GM19023 (cell line): Measurements from ENCODE around the gene OR51S1.
"Not testable (repeated sequence)": the region's sequence is repeated elsewhere in the genome, so short reads cannot be mapped to it uniquely, and the experiment has no call there.

Experiments
- ATAC-seq: cut with Tn5 transposase; IDR thresholded peaks from one replicate; pipeline ENCODE4 v1.9.1; 2021; ENCODE audit warnings: mild to moderate bottlenecking, moderate library complexity; ENCODE audit not compliant: unreplicated experiment

Gene OR51S1, protein sequence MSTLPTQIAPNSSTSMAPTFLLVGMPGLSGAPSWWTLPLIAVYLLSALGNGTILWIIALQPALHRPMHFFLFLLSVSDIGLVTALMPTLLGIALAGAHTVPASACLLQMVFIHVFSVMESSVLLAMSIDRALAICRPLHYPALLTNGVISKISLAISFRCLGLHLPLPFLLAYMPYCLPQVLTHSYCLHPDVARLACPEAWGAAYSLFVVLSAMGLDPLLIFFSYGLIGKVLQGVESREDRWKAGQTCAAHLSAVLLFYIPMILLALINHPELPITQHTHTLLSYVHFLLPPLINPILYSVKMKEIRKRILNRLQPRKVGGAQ

DNA sequence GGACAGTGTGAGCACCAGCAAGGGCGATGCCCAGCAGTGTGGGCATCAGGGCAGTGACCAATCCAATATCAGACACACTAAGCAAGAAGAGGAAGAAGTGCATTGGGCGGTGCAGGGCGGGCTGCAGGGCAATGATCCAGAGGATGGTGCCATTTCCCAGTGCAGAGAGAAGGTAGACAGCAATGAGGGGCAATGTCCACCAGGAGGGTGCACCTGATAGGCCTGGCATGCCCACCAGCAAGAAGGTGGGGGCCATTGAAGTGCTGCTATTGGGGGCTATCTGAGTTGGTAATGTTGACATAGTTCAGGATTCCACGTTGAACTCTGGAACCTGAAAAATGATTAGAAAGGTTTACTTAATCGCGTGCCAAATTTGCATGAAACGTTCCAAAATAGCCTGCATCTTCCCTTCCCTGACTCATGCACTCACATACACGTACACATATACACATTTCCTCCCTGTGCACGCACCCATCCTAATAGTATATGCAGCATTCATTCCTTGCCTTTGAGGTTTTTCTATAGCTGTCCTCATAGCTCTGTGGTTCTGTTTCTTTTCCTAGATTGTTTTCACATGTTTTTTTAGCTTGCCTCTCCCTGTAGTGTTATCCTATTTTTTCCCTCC lies at the start of gene OR51S1:
Gene OR51S1, minus strand, starts transcription at position 301 of the 625 bp plus-strand sequence. Its CDS starts 0 bp downstream, at position 301.
- ATAC-seq = no peak

DNA sequence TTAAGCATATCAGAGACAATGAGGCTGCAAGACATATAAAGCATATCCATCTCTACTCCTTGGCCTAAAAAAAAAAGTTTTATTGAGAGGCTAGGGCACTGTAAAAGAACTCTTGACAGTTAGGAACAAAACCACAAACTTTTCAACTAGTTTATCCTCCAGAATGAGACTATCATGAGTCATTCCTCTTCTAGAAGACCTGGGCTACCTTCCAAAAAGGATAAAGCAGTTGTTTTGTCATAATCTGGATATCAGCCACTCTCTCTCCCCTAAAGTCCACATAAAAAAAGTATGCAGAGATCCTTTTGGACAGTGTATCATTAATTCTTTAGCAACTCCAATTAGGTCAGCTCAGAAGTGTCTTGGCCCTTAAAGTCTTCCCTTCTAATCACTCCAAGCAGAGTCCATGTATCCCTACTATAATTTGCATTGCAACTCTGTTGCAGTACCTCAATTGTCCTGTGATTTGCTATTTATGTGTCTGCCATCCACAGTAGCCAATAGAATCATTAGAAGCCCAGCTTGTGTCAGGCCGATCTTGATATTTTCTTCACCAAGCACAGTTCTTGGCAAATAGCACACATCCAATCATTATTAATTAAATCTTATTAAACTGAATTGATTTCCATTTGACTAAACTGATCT lies 43.1 kb upstream of the OR51S1 start:
- ATAC-seq = no peak

DNA sequence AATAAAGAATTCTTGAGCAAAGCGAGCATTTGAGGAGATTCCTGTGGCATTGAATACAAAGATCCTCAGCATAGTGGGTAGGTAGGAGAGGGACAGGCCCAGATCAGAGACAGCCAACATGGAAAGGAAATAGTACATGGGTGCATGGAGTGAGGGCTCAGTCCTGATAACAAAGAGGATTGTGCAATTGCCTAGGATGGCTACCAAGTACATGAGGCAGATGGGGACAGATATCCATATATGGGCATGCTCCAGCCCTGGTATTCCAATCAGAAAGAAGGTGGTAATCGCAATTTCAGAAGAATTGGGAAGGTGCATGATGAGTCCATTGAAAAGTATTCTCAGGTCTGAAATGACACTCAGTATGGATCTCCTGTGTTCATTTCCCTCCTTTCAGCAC lies 41.3 kb upstream of the OR51S1 start:
- ATAC-seq = no peak

DNA sequence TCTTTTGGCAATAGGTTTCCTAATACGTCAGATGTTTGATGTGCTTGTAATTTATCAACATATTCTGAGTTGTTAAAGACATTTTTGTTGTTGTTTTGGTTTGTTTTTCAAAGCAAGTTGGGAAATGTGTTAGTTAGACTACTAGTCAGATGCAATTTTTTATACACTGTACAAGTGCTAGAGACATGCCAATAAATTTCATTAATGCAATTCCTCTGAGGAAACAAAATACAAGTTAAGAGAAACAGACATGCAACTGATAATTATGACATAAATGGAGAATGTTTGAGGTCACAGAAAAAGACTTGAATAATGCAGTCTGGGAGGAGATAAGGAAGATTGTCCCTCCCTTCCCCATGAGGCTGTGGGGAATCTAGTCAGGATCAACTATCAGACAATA lies 38.6 kb upstream of the OR51S1 start:
- no peak for ATAC-seq

DNA sequence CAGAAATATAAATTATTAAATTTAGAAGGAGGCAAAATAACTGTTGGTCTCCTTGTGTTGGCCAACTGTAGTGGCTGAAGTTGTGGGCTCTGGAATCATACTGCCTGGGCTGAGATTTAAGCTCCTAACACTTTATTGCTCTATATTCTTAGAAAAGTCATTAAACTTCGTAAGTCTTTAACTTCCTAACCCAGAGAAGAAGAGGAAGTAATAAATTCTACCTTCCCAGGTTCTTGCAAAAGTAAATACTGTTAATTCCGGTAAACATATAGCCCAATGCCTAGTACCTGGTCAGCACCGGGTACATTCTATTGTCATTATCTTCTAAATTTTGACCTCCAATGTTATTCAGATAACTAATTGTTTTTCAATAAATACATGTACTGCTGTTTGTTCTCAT lies 37.2 kb upstream of the OR51S1 start:
- ATAC-seq = no peak

DNA sequence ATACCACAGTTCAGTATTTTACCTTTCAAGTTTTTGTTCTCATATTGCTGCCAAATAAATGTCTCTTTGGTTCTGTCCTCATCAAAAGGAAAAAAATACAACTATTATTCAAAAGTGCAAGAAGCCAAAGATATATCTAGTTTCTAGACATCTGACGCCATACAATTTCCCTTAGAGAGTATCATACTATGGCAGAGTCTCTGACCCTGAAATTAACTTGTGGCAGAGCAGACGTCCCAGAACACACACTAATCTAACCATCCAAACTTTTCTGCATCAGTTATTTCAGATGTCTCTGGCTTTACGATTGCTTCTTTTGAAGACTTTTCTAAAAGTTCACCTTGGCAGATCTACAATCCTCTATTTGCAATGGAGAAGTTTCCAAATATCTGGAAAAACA lies 35.4 kb upstream of the OR51S1 start:
- ATAC-seq = no peak

DNA sequence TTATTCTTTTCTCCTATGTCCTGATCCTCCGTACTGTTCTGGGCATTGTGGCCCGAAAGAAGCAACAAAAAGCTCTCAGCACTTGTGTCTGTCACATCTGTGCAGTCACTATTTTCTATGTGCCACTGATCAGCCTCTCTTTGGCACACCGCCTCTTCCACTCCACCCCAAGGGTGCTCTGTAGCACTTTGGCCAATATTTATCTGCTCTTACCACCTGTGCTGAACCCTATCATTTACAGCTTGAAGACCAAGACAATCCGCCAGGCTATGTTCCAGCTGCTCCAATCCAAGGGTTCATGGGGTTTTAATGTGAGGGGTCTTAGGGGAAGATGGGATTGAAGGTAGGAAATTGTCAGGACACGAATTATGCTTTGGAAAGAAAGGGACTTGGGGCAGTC lies 33.5 kb upstream of the OR51S1 start:
- ATAC-seq = no peak

DNA sequence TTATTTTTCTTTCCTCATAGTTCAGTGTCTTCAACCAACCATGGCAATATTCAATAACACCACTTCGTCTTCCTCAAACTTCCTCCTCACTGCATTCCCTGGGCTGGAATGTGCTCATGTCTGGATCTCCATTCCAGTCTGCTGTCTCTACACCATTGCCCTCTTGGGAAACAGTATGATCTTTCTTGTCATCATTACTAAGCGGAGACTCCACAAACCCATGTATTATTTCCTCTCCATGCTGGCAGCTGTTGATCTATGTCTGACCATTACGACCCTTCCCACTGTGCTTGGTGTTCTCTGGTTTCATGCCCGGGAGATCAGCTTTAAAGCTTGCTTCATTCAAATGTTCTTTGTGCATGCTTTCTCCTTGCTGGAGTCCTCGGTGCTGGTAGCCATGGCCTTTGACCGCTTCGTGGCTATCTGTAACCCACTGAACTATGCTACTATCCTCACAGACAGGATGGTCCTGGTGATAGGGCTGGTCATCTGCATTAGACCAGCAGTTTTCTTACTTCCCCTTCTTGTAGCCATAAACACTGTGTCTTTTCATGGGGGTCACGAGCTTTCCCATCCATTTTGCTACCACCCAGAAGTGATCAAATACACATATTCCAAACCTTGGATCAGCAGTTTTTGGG lies 33.0 kb upstream of the OR51S1 start, which contains the start of gene OR51T1:
Gene OR51T1, plus strand, starts transcription at position 41 of the 641 bp plus-strand sequence. Its CDS starts 0 bp downstream, at position 41.
- no peak for ATAC-seq

DNA sequence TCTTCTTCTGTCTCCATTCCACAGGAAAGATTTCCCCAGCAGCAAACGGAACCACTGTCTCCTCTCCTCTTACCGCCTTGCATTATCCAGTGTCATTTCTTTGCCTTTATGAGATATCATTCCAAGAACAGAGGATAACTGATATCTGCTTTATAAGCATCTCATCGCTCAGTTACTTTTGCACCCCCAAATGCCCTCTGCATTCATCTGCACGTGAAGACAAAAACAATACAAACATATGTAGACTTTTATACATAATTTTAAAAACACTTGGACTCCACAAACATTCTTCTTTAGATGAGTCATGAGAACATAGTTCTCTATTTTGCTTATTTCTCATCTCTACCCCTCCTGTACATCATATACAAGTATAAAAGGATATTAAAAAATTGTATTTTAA lies 32.2 kb upstream of the OR51S1 start:
- no peak for ATAC-seq

DNA sequence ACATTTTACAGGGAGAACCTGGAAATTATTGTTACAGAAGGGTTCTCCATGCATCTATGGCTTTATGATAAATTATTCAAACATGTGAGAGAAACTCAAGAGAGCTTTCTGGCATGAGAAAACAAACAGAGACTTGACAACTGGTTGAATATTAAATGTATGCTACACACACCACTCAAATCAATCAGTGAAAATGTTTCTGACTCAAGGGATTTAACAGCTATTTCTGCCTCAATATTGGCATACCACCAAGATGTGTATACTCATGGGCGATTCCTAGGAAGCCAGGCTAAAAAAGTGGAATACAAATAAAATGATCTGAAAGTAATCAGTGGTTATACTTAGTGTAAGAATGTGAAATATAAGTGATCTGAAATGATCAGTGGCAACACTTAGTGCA lies 16.8 kb upstream of the OR51S1 start:
- ATAC-seq = no peak

DNA sequence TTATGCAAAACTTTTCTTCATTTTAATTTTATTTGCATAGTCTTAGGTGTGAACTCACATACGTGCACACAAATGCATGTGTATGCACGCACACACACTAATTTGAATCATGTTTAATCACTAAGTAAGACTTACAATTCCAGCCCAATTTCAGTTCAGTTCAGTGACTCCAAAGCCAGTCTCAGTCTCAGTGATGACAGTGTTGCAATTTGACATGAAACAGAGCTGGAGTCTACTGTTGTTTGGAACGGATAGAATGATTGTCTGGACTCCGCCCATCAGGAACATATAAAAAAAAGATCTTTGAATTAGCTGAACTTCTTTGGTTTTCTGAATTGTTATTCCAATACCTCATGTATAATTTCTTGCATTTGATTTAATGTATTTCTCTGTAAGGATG lies 14.9 kb upstream of the OR51S1 start:
- no peak for ATAC-seq

DNA sequence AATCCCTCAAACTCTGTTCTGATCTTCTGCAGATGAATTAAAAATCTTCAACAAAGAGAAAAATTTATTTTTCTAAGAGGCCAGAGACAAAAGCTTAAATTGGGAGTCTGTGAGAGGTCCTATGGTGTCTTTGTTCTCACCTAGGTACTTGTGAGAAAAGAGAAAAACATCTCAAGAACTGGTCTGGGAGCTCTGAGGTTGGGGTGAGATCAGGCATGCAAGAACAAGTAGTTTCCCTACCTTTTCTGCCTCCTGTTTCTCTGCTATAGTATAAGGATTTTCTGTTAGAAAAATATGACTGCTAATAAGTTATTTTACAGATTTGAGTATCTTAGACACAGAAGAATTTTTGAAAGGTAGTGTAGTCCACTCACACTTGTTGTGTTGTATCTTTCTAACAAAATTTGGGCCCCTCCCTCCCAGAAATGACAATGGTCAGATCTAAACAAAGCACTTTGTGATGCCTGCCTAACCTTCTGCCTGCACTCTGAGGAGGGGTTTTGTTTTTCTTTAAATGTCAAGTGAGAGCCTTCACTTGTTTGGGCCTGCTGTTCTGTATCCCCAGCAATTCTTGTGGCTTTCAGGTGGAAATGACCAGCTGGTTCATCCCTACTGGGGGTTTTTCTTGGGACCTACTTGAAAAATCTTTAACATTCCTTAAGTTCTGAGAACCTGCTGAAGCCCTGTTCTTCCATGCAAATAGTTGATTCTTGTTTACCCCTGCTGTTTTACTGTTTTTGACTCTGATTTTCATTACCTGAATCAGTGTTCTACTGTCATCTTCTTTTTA lies 13.6 kb upstream of the OR51S1 start:
- ATAC-seq = no peak

DNA sequence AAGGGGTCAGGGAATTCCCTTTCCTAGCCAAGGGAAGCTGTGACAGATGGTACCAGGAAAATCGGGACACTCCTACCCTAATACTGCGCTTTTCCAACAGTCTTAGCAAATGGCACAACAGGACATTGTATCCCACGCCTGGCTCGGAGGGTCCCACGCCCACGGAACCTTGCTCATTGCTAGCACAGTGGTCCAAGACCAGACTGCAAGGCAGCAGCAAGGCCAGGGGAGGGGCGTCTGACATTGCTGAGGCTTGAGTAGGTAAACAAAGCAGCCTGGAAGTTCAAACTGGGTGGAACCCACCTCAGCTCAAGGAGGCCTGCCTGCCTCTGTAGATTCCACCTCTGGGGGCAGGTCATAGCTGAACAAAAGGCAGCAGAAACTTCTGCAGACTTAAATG lies 5.3 kb upstream of the OR51S1 start:
- ATAC-seq = not testable (repeated sequence)

DNA sequence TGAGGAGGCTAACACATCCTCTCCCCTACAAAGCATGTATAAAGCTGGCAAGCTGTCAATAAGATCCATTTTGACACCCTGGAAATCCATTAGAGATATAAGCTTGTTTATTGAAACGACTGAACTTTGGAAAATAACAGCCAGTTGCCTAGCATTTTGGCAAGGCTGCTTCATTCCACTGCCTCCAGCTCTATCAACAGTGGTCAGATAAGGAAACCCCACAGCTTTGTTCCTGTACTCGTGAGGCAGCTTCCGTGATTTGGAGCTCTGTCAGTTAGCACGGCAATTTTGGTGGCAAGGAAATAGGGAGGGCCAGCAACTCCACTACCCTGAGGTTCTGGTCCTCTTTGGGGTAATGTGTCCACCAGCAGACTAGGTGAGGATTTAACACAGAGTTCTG lies 2.0 kb upstream of the OR51S1 start:
- no peak for ATAC-seq

DNA sequence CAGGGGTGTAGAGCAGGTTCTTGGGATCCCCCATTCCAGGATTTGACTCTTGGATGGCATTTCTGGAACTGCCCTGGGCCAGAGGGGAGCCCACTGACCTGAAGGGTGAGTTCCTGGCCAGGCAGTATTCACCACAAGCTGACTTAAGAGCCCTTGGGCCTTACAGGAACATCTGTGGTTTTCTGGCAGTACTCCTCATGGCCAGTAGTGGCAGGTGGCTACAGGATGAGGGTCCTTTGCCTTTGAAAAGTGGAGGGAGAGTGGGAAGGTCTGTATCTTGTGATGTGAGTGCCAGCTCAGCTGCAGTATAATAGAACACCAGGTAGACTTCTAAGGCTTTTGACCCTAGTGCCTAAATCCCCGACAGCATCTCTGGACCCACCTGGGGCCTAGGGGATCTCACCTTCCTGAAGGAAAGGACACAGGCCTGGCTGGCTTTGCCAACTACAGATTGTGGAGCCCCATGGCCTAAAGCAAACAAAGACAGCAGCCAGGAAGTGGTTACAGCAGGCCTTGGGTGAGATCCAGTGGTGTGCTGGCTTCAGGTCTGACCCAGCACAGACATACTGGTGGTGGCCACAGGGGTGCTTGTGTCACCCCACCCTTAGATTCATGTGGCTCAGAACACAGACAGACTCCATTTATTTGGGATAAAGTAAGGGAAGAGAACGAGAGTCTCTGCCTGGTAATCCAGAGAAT lies 9.0 kb downstream of the OR51S1 start:
- no peak for ATAC-seq

DNA sequence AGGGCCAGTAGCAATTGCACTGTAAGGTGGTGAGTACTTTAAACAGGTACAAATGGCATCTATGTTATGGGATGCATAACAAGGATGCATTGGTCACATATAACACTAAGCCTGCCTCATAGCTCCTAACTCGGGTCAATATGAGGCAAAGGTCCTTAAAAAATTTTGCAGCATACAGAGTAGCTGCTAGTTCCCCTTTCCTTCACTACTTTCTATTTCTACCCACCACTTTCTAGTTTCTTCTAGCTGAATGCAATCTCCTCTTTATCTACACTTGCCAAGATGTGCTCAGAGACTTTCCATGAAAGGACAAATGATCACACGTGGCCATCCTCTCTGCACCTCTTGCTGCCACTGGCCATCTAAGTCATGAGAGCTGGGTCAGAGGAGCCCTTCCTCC lies 18.1 kb downstream of the OR51S1 start:
- ATAC-seq = no peak

DNA sequence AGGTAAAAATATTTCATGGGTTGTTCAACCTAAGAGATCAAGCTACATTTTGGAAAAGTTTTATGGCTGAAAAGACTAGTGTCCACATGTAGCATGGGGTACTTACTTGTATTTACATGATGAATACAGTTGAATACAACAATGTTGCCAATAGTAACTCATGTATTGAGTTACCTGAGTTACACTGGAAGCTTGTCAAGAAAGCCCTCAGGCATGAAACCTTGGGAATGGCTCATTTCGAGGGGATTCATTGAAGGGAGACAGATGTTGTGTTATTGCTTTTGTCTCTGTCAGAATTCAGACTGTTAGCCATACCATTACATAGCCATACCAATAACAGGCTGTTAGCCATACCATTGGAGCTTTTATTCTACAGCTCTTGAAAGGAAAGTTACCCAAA lies 18.7 kb downstream of the OR51S1 start:
- ATAC-seq = no peak

DNA sequence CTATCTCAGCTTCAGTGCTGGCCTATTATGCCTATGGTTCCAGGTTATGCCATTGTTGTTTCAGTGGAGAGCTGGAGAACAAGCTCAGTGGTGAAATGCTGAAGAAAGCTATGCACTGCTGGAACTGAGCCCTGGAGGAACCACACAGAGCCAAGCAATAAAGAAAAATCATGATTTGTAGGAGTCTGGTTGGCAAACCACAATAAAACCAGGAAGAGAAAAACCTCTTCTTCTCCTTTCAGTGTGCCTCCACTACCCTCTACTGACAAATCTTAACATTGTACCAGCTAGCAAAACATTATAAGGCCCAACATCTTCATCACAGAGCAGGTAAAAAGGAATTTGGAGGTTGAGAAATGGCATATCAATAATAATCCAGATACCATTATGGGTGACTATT lies 22.6 kb downstream of the OR51S1 start:
- no peak for ATAC-seq

DNA sequence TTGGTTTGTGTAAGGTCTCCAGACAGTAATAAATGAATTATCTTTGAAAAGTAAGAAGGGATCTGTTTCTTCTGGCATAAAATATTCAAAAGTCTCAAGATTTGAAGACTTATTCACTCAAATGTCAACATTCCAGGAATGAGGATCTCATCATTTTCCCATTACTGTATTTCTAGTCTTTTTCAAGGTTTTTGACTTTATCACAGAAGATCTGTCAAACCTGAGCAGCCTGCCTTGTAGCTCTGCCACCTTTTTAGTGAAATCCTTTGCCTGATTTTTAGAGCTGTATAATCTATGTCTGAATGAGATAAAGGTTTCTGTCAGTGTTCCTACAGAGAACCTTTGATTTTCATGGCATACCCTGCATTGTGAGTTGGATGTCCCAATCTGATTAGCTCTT lies 23.9 kb downstream of the OR51S1 start:
- no peak for ATAC-seq

DNA sequence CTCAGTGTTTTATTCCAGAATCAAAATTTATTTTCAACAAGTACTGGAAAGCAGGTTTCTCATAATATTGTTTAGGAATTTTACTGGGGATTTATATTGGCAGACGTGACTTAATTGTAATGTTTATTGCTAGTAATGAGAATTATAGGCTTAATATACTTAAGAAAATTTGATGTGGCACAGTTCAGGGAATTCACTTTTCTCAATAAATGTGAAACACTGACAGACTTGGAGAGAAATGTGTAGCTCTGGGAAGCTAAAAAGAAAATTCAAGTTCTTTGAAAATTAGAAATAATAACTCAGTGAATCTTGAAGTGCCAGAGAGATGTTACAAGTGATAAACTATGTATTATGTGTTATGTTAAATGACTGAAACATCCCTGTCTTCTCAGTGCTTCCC lies 28.0 kb downstream of the OR51S1 start, which contains the start of gene OR51F2:
Gene OR51F2, plus strand, starts transcription at position 301 of the 400 bp plus-strand sequence. CDS start 101 bp downstream, outside the sequence.
- no peak for ATAC-seq
